Hematopoietic multipotent progenitor cell (in vitro differentiated cells): ENCODE data around the gene ACSBG1. TPM values are rescaled to one million over a fixed set of nuclear protein-coding genes. Genes with fewer than 3 reads are reported as not detected.
"Not testable (repeated sequence)": the region's sequence is repeated elsewhere in the genome, so short reads cannot be mapped to it uniquely, and the experiment has no call there.

Experiments
- DNase-seq, 3 donors: peaks; one replicate each; pipeline ENCODE4 v3.0.0-alpha.2; 2011 to 2015; ENCODE audit warnings: low read depth in 2 of 3, low spot score in 2 of 3
- total RNA-seq: library from RNA; depleted of rRNA; stranded (reverse); fragments of >200 nt; gene quantifications from one replicate; pipeline ENCODE4 v1.2.3, GENCODE V29; 2012

ACSBG1 gene
- total RNA-seq, 1 donor, result under 0.01 TPM

DNA sequence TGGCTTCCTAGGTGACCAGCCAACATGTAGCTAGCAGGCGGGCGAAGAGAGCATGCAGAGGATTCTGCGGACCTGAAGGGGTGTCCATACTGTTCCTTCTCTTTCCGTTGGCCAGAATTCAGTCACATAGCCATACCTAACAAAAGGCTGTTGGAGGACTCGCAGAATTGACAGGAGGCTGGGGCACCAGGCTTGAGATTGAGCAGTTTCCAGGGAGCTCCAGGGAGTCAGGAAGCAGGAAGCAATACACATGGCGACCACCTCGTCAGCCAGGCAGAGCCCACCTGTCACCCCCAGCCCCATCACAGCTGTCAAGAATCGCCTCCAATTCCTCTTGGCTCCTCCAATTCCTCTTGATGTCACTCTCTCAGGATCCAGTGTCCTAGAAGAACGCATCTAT is 16.8 kb upstream of the ACSBG1 start:
- DNase-seq, result no peak

DNA sequence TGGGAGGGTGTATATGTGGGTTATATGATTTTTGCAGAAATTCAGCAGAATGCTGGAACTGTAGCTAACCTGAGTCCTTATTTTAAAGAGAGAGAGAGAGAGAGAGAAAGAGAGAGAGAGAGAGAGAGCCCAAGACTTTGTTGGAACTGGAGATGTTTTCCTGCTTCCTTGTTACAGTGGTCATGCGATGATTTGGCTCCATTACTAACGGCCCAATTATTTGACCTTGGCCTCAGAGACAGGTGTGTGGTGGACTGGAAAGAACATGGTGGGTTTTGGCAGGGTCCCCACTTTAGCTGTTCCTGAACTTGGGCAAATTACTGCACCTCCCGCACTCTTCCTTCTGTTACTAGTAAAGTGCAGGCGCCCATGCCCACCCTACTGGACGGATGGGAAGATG is 14.8 kb upstream of the ACSBG1 start:
- DNase-seq, result no peak

DNA sequence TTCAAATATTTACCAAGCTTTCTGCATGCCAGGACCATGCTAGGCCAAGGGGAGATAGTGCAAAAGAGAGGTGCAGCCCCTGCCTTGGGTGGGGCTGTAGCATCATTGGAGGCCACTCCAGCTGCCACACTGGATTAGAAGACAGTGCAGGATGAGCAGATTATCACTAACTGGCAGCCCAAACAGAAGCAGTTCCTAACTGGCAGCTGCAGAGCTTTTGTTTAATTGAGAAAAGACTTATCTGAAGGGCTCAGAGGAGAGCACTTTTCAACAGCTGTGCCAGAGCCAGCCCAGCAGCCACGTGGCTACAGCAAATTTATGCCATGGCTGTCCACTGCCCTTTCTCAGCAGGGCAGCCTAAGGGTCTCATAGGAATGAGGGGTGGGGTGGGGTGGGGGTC is 13.5 kb upstream of the ACSBG1 start:
- no peak for DNase-seq

DNA sequence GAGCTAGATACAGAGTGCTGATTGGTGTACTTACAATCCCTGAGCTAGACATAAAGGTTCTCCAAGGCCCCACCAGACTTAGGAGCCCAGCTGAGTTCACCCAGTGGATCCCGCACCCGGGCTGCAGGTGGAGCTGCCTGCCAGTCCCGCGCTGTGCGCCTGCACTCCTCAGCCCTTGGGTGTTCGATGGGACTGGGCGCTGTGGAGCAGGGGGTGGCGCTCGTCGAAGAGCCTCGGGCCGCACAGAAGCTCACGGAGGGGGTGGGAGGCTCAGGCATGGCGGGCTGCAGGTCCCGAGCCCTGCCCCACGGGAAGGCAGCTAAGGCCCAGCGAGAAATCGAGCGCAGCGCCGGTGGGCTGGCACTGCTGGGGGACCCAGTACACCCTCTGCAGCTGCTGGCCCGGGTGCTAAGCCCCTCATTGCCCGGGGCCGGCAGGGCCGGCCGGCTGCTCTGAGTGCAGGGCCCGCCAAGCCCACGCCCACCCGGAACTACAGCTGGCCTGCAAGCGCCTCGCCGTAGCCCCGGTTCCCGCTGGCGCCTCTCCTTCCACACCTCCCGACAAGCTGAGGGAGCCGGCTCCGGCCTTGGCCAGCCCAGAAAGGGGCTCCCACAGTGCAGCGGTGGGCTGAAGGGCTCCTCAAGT is 11.7 kb upstream of the ACSBG1 start:
- DNase-seq, result not testable (repeated sequence)

DNA sequence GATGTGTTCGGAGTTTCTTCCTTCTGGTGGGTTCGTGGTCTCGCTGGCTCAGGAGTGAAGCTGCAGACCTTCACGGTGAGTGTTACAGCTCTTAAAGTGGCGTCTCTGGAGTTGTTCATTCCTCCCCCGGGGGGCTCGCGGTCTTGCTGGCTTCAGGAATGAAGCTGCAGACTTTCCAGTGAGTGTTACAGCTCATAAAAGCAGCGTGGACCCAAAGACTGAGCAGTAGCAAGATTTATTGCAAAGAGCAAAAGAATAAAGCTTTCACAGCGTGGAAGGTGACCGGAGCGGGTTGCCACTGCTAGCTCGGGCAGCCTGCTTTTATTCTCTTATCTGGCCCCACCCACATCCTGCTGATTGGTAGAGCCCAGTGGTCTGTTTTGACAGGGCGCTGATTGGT is 11.0 kb upstream of the ACSBG1 start:
- DNase-seq, result not testable (repeated sequence)

DNA sequence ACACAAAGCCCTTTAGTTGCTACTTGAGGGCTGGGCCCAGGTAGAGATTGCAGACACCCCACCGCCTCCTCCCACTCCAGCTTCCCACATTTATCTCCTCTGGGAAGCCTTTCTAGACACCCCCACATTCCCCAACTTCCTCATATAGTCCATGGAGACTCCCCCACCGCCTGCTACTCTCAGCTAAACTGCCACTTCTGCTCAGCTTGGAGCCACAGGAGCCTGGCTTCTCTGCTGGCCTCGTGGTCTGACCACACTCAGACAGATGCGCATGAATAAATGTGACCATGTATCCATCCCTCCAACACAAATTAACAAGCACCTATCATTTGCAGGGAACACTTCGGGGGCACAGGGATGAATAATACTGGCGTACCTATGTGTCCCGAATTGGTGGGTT is 10.5 kb upstream of the ACSBG1 start:
- DNase-seq, result peak in 1 of 3 donors; percentile 15

DNA sequence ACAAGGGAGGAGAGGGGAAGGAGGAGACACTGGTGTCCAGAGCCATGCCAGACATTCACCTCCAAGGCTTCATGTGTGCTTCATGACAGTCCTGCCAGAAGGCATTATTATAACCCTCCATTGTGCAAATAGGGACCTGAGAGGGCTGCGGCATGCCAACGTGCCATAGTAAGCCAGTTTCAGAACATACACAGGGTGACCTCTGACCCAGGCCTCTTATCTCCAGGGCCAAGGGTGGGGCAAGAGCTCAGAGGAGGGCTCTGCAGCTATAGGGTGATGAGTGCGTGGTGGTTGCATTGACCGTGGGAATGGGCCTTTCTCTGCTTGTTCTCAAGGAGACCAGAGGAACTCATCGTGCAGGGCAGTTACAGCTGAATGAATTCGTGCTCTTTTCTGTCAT is 9.7 kb upstream of the ACSBG1 start:
- DNase-seq, result no peak

DNA sequence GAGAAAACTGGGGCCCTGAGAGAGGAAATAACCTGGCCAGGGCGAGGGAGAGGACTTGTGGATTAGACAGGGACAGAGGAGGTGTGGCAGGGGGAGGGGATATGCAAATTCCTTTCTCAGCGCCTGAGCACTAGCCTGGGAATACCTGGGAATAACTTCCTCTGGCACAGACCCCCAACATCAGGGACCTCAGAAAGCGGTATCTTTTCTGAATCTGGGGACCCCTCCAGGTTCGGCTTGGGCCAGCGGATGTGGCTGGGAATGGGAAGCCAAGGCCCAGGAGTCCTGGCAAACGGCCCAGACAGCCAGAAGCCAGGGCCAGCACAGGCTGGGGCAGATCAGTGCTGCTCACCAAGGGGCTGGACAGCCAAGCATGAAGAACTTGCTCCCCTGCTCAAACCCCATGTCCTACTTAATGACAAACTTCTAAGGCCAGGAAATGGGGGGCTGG is 9.2 kb upstream of the ACSBG1 start:
- DNase-seq, result no peak

DNA sequence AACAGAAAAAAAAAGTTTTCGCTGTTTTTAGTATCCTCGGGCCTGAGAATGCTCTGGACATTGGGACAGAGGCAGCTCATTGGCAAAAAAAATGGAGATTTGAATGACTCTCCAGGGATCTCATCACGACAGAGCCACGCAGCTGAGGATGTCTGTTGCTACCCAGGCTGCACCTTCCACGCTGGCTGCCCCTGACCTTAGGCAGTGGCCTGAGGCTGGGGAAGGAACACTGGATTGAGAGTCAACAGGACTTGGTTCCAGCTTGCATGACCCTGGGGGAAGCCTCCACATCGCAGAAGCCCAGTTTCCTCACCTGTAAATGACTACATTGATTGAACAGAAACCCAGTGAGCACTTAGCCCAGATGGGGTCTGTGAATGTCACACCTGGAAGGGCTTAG is 8.7 kb upstream of the ACSBG1 start:
- DNase-seq, result no peak

DNA sequence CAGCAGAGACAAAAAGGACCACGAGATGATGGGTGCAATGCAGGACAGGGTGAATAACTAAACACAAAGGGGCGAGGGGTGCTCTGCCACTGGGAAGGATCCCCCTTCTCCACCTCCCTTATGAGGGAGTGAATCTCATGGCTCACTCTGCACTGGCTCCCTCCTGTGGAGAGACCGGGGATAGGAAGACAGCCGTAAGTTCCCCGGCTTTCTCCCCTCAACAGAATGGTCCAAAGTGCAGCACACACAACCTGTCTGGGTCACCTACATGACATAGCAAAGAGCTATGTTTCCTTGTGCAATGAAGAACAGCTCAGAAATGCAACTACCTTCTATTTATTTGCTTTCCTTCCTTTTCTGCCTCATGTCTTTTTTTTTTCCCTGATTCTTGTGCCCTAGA is 7.8 kb upstream of the ACSBG1 start:
- DNase-seq, result peak in 1 of 3 donors; percentile 50

DNA sequence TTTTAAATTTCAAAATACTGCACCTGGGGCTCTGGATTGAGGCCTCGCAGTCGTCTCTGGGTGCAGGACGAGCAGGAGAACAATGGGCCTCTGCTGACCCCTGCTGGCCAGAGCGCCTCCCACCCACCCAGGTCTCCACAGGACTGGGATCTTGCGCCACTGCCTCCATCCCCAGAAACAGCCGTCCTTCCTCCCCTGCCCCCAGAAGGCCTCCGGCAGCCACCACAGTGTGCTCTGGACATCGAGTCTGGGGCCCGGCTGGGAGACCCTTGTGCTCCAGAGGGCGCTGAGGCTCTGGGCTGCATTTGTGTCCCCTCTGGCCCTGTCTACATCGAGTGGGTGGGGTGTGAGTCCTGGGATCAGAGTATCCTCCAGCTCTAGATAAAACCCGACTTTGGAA is 6.7 kb upstream of the ACSBG1 start:
- peak; percentile 47 to 81 (median 69) for DNase-seq

DNA sequence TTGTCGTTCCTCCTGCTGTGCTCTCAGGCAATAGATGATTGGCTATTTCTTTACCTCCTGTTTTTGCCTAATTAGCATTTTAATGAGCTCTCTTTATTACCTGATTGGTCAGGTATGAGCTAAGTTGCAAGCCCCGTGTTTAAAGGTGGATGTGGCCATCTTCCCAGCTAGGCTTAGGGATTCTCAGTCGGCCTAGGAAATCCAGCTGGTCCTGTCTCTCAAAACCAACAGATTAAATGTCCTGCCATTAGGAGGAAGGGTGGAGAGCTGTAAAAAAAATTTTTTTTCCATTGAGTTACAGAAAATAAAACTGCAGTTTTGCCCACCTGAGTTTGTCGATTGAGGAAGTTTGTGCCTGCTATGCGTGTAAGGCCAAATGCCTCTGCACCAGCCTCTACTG is 5.4 kb upstream of the ACSBG1 start:
- DNase-seq, result no peak

DNA sequence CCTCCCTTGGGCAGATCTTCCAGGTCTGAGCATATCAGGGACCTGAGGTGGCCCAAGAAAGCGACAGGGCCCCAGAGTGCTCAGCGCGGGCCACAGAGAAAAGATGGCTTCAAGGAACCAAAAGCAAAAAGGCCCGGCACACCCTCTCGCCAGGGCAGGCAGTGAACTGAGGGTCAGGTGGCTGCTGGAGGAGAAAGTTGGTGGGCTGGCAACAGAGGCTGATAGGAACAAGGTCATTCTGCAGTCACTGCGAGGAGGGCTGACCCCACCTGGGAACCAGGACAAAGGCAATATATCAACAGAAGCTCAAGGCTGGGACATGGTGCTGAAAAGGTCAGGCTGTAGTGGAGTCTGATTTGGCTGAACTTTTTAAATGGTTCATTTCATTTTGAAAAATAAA is 2.8 kb upstream of the ACSBG1 start:
- DNase-seq, result no peak

DNA sequence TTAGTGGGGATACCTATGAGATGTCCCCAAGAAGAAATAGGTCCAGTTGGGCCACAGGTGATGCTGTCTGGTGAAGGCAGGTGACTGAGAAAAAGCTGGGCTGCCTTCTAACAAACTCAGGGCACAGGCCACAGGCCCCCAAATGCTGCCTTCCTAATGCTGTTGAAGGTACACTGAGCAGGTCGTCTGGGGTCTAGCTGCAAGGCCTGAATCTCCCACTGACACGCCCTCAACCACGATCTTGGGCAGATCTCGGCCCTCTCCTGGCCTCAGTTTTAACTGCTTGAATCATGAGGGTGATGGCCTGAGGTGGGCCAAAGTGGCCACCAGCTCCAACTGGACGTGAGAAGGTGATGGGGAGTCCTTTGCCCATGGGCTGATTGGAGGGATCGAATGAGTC is 2.1 kb upstream of the ACSBG1 start:
- no peak for DNase-seq

DNA sequence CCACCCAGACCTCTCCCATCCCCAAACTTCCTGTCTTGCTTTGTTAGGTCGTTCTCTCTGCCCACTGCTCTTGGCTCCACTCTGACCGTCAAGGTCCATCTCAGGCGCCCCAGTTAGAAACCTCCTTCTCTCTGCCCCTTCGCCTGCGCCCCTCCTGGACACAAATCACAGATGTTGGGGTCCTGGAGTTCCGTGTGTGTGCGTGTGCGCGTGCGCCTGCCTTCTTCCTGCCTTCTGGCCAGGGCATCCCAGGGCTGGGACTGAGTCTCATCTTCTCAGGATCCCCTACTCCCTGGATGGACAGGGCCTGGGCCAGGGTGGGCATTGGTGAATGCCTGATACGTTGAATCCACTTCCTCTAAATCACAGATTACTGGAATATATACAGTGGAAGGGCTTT is 869 bp downstream of the ACSBG1 start:
- no peak for DNase-seq

DNA sequence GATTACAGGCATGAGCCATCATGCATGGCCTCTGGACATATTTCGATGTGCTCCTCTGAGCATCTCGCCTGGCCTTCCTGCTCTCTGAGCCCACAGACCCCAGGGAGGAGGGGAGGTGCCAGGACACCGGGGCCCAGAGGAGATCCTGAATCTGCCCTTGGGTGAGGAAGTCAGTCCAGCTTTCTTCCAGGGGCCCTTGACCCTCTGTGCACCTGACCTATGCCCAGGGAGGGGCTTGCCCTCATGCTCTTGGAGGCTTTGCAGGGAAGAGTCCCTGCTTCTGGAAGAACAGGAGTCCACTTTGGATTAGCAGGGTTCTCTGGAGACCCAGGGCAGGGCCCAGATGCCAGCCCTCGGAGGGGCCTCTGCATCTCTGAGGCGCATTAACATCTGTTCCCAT is 1.4 kb downstream of the ACSBG1 start:
- DNase-seq, result no peak

DNA sequence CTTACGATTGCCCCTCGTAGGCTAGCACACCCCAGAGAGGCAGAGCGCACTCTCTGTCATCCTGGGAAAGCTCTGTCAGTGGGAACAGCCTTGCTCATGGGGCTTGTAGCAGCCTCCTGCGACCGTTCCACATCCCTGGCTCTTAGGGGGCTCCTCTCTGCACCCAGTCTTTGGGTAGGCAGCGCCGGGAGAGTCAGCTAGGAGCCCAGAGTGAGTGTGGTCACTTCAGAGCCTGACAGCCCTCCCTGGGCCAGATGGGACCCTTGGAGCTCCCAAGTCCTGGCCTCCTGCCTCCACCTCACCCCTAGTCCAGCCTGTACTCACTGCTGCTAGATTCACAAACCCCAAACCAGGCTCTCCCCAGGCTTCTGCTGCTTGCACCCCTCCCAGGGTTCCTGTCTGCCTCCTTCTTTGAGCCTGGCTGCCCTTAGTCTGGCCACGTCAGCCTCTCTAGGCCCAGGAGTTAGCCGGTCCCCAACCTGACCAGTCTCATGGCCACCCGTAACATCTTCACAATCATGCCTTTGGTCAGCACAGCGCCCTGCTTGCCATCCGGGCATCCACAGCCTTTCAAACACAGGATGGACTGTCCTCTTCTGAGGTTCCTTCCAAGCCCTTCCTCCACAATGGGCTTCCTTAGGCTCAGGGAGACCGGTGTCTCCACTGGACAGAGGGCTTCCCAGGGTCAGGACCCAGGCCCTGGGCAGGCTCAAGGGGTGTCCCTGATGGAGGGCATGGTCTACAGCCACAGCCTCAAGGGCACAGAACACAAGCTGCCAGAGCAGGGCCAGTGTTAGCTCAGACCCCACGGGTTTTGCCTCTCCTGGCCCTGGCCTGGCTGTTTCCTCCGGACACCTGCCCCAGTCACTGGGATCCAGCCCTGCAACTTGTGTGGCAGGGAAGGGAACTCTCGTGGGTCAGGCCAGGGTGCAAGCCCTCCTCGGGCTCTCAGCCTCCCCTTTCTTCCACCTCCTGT is 4.6 kb downstream of the ACSBG1 start:
- DNase-seq, result no peak

DNA sequence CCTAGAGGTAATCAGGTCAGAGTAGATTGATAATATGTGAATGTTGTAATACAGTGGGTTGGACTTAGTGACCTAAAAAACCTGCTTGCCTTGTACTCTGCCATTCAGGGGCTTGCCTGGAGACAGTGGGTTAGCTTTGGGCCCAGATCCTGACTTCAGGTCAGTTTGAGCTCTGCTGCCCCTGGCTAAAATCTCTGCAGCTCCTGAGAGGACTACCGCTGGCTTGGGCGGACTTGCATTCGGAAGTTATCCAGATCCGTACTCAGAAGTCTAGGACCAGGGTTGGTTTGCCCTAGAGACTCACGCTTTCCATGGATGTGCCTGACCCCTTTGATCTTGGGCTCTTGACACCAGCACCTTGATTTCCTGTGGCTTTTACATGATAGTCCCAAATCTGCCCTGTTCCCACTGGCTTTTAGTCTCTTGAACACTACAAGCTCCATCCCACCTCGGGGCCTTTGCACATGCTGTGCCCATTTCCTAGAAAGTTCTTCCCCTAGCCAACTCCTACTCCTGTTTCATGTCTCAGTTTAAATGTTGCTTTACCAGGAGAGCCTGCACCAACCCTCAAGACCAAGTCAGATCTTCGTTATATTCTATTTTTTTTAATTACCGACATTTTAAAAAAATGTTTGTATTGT is 5.9 kb downstream of the ACSBG1 start:
- DNase-seq, result no peak

DNA sequence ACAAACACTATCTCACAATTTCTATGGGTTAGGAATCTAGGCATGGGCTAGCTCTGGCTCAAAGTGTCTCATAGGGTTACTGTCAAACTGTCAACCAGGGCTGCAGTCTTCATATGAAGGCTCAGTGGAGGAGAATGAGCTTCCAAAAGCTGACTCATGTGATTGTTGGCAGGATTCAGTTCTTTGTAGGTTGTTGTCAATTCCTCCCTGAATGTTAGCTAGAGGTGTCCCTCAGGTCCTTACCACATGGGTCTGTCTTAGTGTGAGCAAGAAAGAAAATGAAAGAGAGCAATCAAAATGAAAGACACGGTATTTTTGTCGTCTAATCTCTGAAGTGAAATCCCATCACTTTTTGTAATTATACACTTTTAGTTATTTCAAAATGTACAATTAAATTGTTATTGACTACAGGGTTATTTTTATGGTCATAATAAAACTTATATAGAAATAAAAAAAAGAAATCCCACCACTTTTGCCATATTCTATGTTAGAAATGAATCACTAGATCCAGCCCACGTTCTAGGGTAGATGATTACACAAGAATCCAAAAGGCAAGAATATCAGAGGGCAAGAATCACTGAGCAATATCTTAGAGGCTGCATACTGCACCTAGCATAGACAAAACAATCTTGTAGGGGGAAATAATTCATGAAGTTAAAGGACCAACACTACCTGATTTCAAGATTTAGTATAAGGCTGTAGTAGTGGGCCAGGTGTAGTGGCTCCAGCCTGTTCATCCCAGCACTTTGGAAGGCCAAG is 8.4 kb downstream of the ACSBG1 start:
- DNase-seq, result no peak

DNA sequence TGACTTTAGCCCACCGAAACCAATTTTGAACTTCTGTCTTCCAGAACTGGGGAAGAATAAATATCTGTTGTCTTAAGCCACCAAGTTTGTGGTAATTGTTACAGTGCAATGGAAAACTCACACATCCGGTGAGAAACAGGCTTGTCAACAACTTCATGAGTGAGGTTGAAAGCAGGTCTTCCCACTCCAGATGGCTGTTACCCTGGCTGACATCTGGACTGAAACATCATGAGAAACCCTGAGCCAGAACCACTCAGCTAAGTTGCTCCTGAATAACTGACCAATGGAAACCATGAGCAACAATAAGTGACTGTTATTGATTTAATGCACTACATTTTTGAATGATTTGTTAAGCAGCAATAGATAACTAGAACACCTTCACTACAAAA is 10.3 kb downstream of the ACSBG1 start:
- DNase-seq, result no peak
